GM21390 (cell line): Measurements from ENCODE around the gene ALDH1L2.

ENCODE experiments used
- ATAC-seq: cut with Tn5 transposase; IDR thresholded peaks from one replicate; pipeline ENCODE4 v1.9.1; 2021; ENCODE audit not compliant: unreplicated experiment

The ALDH1L2 gene

DNA sequence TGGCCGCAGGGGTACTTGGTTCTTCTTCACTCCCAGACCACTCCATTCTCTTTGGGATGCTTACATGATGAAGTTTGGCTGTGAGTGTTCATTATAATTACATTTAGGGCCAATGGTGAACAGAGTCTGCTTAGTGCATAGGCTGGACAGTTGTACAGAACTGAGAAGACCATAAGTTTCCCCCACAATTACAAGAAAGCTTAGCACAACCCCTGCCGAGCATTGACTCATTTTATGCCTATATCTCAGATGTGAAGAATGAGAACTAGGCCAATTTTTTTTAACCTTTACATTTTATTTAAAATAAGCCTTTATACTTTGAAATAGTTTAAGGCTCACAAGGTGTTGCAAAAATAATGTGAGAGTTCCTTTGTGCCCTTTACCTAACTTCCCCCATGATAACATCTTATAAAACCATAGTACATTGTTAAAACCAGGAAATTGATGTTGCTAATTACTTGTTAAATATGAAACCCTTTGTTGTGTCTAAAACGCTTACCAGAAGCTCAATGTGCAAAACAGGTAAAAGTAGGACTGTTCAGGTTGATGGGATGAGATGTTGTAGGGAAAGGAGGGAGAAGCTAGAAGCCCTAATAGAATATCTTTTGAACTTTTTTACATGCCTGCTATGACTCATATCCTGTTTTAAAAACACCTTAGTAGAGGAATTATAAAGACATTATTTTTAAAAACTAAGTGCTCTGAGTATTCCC is 47.2 kb downstream of the ALDH1L2 start:
- ATAC-seq = no peak

- no peak for ATAC-seq
Measured at GRCh38 chr12:105033851-105034250, 50.4 kb downstream of the ALDH1L2 start.

DNA sequence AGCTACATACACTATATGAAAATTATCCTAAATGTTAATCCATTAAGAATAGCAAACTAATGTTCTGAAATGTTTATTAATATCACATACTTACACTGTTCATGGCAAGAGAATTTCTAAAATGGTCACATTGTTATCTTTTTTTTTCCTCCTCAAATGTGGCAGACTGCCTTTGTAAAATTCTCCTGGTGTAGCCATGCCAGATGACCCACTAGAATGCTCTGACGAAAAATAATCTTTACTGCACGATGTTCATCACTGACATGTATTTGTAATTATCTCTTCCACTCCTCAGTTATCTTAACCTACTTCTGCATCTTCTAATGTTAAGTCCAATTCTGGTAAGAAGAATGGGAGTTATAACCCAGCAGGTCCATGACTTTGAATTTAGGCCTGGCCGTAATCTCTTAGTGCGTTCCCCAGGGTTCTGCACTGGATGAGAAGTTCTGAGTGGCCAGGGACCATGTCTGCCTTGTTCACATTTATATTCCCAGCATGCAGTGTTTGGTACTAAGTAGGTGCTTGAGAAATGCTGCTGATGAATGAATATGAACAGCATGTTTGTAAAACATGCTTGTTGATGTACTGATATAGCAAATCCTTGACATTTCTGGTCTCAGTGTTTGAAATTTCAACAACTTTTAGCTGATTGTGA is 51.4 kb downstream of the ALDH1L2 start:
- no peak for ATAC-seq

DNA sequence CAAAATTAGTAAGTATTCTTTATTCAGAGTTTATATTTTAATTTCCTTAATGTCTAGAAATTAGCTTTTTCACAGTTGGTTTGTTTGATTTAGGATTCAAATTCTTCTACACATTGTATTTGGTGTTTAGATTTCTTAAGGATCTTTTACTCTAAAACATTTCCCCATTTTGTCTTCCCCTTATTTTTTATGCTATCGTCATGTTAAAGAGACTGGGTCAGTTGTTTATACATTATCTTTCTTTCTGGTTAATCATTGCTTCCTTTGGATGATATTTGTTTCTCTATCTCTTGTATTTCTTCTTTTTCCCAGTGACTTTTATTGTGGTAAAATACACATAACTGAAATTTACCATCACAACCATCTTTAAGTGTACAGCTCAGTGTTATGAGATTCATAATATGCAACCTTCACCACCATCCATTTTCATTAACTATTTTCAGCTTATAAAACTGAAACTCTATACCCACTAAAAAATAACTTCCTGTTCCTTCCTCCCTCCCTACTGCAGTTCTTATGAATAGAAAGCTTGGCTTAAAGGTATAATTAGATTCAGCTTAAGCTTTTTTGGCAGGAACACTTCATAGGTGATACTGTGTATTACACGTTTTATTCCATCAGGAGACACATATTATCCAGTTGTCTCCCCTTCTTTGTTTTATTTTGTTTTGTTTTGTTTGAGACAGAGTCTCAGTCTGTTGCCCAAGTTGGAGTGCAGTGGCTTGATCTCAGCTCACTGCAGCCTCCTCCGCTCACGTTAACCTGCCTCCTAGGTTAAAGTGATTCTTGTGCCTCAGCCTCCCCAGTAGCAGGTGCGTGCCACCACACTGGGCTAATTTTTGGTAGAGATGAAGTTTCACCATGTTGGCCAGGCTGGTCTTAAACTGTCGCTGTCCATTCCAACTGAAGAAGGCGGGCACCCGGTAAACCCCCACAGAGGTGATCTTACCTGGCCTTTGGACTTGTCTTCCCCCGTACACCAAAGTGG is 53.1 kb downstream of the ALDH1L2 start:
- peak; percentile 95 for ATAC-seq

GRCh38 chr12:105026411-105026810 is 57.8 kb downstream of the ALDH1L2 start:
- ATAC-seq = no peak

- no peak for ATAC-seq
Measured at GRCh38 chr12:105025890-105026289, 58.4 kb downstream of the ALDH1L2 start.

GRCh38 chr12:105024928-105025327 is 59.3 kb downstream of the ALDH1L2 start:
- no peak for ATAC-seq

DNA sequence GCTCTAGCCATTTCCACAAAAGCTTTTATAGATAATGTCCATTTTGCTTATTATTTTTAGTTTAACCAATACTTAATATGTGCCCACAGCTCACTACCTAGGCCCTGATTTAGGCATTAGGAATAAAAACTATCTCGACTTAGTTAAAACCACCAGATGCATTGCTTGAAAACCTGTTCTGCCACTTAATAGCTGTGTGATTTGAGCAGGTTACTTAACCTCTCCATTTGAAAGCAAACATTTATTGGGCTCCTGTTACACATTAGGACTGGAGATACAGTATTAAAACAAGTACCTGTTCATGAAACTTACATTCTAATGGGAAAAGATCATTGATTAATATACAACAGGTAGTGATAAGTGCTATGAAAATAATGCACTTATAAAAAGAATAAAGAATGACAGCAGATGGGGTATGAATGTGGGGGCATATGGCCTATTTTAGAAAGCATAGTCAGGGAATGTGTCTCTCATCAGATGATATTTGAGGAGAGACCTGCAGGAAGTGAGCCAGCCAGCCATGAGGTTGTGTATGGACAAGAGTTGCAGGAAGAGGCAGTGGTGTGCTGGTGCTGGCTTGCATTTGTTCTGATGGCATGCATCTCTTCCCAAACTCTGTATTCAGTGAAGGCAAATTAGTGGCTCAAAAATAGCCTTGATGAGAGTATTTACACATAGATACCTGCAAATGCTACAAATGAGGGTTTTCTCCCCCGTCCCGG is 63.9 kb downstream of the ALDH1L2 start:
- no peak for ATAC-seq

DNA sequence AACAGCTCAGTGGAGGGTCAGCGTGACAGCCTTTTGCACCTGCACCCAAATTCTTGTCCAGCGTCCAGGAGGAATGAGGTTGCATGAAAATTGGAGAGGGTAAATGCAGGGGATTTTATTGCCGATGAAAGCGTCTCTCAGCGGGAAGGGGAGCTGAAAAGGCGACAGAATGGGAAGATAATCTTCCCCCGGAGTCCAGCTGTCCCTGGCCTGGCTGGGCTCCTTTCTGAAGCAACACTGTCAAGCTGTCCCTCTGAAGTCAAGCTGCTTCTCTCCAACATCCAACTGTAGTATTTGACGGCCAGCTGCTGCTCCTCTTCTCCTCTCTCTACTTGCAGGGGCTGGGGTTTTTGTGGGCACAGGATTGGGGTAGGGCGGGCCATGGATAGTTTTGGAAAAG is 65.5 kb downstream of the ALDH1L2 start:
- no peak for ATAC-seq

GRCh38 chr12:105018012-105018411 is 66.2 kb downstream of the ALDH1L2 start:
- no peak for ATAC-seq

GRCh38 chr12:105015543-105015942 is 68.7 kb downstream of the ALDH1L2 start:
- no peak for ATAC-seq

DNA sequence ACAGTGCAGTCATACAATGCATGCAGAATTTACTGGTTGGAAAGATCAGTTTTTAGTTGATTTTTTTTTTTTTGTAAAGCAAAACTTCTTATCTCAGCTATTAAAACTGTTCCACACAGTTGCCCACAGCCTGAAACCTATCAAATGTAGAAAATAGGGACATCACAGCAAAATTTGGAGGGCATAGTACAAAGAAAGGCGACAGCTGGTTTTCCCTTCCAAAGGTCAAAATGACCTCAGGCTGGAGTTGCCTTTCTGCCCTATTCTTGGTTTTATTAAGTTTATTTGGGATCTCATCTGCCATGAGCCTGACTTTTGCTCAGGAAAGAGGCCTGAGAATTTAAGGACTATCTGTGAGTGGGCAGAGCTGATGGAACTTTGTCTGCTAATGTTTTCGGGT is 69.7 kb downstream of the ALDH1L2 start:
- no peak for ATAC-seq

DNA sequence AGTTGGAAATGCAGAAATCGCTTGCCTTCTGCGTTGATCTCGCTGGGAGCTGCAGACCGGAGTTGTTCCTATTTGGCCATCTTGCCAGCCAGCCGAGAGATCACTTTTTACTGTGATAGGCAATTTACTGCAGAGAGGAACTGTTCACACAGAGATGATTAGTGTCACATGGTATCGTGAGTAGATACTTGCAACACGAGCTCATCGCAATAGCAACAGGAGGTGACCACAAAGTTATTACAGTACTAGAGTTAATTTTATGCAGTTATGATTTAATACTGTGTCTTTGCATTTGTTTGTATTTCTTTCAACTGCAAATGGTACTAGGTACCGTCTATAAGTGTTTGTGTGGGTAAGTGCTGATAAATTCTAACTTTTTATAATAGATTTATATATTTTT is 70.4 kb downstream of the ALDH1L2 start:
- no peak for ATAC-seq

GRCh38 chr12:105001476-105001875 is 82.8 kb downstream of the ALDH1L2 start:
- no peak for ATAC-seq

- ATAC-seq = no peak
Measured at GRCh38 chr12:104999347-104999685, 84.9 kb downstream of the ALDH1L2 start.

- ATAC-seq = no peak
Measured at GRCh38 chr12:104998423-104999346, 85.6 kb downstream of the ALDH1L2 start.

GRCh38 chr12:104997541-104997940 is 86.7 kb downstream of the ALDH1L2 start:
- ATAC-seq = no peak

DNA sequence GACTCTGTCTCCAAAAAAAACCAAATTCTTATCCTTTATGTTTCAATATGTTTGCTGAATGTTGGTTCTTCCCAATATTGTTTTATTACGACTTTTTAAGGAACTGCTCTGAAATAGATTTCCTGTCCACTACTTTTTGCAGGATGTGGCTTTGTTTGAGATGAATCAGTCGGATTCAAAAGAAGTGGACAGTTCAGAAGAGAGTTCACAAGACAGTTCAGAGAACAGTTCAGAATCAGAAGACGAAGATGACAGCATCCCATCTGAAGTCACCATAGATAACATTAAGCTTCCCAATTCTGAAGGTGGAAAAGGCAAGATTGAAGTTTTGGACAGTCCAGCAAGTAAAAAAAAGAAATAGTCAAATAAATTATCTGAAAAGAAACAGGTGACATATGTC is 89.9 kb downstream of the ALDH1L2 start:
- no peak for ATAC-seq

GRCh38 chr12:104991565-104992128 is 92.6 kb downstream of the ALDH1L2 start:
- ATAC-seq = no peak

DNA sequence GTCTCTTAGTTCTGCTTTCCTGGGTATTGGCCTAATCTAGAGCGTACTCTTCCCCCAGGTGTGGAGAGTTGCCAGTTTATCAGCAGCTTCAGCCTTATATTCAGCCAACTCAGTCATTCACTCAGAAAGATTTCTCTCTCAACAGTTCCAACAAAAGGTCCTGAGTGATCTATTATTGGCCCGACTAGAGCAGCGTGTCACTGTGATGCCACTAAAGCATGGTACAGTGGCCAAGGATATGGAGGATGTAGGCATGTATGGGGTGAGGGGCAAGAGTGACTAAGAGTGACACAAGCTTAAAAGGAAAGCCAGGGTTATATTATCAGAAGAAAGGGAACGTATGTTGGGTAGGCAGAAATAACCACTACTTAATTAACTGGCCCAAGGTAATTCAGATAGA is 93.3 kb downstream of the ALDH1L2 start:
- no peak for ATAC-seq
